ENCODE data around the gene JAK2.
A peak's percentile ranks its signal among the peaks of the same experiment; 100 is the strongest.
"Not testable (repeated sequence)": the region's sequence is repeated elsewhere in the genome, so short reads cannot be mapped to it uniquely, and the experiment has no call there.

The JAK2 gene

DNA sequence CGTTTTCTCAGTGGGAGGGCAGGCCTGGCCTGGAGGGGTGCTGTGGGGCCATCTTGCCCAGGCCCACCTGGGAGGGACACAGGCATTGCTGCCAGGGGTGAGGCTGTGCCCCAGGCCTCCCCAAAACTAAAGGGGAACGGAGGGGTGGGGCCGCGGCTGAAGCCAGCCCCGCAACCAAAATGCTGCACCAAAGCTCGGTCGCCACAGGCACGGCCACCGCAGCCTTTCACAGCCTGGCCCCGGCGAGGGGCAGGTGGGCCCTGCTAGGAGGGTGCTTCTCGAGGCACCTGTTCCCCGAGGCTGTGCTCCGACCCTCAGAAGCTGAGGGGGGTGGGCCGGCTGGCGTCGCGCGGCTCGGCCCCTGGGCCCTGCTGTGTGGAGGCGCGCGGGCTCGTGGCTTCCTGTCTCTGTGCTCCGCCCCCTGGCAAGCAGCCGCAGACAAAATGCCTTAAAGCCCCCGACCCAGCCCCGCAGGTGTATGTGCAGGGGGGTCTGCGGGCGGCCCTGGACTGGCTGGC lies 57.6 kb downstream of the JAK2 start:
- peak; percentile 7 for DNase-seq (ENCODE audit: low spot score)

DNA sequence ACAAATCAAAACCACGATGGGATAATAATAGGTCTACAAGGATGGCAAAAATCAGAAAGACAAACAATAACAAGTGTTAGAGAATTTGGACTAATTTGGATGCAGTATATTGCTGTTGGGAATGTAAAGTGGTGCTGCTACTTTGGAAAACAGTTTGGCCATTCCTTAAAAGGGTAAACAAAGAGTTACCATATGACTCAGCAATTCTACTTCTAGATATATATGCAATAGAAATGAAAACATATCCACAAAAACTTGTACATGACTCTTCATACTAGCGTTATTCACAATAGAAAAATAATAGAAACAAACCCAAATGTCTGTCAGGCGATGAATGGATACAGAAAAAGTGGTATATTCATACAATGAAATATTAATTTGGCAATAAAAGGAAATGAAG lies 58.3 kb downstream of the JAK2 start:
- DNase-seq (ENCODE audit: low spot score), result no peak

DNA sequence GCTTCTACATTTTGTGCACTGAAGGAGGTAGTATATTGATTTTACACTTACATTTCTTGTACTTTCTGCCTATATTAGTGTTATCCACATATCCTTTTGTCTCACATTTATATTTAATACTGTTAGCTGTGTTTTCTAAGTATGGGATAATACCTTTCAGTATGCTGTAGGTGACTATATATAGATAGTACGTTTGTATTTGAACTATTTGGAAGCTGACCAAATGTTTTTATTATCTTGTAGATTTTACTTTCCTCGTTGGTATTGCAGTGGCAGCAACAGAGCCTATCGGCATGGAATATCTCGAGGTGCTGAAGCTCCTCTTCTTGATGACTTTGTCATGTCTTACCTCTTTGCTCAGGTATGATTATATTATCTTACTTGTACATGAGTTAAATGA lies 59.1 kb downstream of the JAK2 start:
- no peak for DNase-seq (ENCODE audit: low spot score)

DNA sequence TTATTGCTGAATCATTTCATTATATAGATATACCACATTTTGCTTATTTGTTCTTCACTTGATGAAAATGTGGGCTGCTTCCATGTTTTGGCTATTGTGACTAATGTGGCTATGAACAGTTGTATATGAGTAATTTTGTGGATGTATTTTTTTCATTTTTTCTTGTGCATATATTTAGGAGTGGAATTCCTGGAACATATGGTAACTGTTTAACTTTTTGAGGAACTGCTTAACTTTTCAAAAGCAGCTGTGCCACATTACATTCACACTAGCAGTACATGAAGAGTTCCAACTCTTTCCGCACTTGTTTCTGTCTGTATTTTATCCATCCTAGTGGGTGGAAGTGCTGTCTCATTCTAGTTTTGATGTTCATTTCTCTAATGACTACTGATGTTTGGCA lies 67.8 kb downstream of the JAK2 start:
- no peak for DNase-seq (ENCODE audit: low spot score)

DNA sequence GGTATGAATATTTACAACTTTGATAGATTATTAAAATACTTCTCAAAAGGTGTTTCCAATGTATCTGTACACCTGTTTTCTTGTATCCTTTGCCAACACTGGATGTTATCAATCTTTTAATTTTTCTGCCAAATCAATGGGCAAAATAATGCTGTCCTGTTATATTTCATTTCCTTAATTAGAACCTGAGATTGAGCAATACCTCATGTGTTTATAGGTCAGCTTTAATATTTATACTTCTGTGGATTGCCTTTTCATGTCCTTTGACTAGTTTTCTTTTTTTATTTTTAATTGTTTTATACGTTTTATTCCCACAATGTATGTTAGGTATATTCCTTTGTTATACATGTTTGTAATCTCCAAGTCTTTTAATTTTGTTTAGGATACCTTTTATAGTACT lies 77.6 kb downstream of the JAK2 start:
- no peak for DNase-seq (ENCODE audit: low spot score)

DNA sequence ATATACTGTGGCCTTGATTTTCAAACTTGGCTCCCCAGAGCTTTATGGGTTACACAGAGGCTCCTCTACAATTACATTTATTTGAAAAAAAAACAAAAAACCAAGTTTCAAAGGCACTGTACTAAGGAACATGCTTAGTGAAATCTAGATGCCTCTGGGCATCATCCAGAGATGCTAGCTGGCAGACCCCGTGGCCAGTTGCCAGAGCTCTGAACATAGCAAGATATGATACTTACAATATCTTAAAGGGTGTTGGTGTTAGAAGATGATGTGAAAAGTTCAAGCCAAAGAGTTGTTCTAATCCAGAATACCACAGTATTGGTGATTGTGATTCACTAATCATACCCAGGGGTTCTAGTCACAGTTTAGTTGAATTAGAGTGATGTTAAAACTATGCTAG lies 87.8 kb downstream of the JAK2 start:
- no peak for DNase-seq (ENCODE audit: low spot score)

DNA sequence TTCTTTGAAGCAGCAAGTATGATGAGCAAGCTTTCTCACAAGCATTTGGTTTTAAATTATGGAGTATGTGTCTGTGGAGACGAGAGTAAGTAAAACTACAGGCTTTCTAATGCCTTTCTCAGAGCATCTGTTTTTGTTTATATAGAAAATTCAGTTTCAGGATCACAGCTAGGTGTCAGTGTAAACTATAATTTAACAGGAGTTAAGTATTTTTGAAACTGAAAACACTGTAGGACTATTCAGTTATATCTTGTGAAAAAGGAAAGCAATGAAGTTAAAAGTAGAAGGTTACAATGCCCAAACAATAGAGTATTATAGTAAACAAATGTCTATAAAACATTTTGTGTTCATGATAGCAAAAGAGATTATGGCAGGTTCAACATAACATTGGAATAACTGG lies 88.6 kb downstream of the JAK2 start:
- no peak for DNase-seq (ENCODE audit: low spot score)

DNA sequence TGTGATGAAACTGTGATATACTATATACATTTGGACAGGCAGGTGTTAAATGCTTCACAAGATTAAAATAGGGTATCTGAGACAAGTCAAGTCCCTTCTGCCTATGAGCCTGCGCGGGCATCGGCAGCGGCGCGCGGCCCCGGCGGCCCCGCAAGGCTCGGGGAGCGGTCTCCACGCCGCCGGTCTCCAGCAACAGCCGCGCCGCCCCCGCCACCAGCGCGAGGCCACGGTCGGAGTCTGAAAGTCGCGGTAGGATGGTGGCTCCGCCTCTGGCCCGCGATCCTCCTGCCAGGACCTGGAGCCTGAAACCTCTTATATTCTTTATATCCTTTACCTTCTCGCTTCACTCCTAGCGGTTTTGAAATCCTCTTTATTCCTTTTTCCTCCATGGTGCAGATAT lies 100.9 kb downstream of the JAK2 start:
- DNase-seq (ENCODE audit: low spot score), result no peak

DNA sequence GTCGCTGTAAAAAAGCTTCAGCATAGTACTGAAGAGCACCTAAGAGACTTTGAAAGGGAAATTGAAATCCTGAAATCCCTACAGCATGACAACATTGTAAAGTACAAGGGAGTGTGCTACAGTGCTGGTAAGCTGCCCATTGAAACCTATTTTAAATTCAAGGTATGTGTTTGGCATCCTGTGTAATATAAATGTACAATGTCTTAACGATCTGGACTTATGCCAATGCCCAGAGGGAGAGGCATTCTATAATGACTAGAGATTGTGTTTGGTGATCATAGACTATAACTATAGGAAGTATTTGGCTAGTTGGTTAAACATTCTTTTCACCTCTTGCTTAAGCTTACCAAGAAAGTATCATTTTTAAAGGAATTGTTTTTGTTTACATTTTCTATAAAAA lies 104.7 kb downstream of the JAK2 start:
- DNase-seq (ENCODE audit: low spot score), result no peak

DNA sequence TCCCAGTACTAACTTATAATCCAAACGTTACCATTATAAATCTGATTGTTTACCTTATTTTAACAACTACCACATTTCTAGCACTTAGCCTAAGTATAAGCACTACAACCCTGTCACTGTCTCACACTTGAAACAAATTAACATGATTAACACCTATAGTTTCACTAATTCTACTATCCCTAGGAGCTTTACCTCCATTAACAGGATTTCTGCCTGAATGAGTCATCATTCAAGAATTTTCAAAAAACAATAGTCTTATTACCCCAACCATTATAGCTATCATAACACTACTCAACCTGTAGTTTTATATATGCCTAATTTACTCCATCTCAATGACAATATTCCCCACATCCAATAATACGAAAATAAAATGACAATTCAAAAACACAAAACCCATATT lies 110.7 kb downstream of the JAK2 start:
- DNase-seq (ENCODE audit: low spot score), result no peak

DNA sequence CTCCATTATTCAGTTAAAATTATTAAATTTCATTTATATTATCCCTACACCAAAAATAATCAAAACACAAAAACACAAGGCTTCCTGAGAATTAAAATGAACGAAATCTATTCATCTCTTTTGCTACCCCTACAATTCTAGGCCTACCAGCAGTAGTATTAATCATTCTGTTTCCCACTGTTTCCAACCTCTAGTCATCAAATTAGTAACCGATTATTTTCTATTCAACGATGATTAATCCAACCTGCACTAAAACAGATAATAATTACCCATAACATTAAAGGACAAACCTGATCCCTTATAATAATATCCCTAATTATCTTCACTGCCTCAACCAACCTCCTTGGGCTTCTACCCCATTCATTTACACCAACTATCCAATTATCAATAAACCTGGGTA lies 114.4 kb downstream of the JAK2 start:
- no peak for DNase-seq (ENCODE audit: low spot score)

DNA sequence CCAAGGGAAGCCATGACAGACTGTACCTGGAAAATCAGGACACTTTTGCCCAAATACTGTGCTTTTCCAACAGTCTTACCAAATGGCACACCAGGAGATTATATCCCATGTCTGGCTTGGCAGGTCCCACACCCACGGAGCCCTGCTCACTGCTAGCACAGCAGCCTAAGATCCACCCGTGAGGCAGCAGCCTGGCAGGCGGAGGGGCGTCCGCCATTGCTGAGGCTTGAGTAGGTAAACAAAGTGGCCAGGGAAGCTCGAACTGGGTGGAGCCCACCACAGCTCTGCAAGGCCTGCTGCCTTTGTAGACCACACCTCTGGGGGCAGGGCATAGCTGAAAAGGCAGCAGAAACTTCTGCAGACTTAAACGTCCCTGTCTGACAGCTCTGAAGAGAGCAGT lies 116.1 kb downstream of the JAK2 start:
- not testable (repeated sequence) for DNase-seq (ENCODE audit: low spot score)

DNA sequence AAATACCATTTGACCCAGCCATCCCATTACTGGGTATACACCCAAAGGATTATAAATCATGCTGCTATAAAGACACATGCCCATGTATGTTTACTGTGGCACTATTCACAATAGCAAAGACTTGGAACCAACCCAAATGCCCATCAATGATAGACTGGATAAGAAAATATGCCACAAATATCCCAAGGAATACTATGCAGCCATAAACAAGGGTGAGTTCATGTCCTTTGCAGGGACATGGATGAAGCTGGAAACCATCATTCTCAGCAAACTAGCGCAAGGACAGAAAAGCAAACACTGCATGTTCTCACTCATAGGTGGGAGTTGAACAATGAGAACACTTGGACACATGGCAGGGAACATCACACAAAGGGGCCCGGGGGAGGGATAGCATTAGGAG lies 121.4 kb downstream of the JAK2 start:
- DNase-seq (ENCODE audit: low spot score), result not testable (repeated sequence)

DNA sequence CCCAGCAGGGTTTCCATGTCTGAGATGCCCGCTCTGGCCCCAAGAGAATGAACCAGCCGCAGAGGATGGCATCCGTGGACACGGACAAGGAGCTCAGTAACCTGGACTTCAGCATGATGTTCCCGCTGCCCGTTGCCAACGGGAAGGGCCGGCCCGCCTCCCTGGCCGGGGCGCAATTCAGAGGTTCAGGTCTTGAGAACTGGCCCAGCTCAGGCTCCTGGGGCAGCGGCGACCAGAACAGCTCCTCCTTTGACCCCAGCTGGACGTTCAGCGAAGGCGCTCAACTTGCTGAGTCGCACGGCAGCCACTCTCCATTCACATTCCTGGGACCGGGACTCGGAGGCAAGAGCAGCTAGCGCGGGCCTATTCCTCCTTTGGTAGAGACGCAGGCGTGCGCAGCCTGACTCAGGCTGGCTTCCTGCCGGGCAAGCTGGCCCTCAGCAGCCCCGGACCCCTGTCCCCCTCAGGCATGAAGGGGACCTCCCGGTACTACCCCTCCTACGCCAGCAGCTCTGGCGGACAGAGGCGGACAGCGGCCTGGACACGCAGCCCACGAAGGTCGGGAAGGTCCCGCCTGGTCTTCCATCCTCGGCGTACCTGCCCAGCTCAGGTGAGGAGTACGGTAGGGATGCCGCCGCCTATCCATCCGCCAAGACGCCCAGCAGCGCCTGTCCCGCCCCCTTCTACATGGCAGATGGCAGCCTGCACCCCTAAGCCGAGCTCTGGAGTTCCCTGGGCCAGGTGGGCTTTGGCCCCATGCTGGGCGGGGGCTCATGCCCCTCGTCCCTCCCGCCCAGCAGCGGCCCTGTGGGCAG lies 126.0 kb downstream of the JAK2 start:
- no peak for DNase-seq (ENCODE audit: low spot score)

DNA sequence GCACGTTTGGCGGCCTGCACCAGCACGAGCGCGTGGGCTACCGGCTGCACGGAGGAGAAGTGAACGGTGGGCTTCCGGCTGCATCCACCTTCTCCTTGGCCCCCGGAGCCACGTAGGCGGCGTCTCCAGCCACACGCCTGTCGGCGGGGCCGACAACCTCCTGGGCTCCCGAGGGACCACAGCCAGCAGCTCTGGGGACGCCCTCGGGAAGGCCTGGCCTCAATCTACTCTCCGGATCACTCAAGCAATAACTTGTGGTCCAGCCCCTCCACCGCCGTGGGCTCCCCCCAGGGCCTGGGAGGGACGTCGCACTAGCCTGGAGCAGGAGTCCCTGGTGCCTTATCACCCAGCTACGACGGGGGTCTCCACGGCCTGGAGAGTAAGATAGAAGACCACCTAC lies 126.6 kb downstream of the JAK2 start:
- no peak for DNase-seq (ENCODE audit: low spot score)

DNA sequence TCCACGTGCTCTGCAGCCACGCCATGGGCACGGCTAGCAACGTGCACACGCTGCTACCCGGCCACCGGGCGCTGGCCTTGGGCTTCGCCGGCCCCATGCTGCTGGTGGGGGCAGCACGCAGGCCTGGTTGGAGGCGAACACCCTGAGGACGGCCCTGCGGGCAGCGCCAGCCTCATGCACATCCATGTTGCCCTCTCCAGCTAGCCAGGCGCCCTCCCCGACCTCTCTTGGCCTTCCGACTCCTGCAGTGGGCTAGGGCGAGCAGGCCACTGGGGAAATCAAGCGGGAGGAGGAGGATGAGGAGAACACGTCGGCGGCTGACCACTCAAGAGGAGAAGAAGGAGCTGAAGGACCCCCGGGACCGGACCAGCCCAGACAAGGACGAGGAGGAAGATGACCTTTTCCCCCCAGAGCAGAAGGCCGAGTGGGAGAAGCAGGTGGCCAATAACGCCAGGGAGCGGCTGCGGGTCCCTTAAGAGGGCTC lies 127.1 kb downstream of the JAK2 start:
- DNase-seq (ENCODE audit: low spot score), result no peak

DNA sequence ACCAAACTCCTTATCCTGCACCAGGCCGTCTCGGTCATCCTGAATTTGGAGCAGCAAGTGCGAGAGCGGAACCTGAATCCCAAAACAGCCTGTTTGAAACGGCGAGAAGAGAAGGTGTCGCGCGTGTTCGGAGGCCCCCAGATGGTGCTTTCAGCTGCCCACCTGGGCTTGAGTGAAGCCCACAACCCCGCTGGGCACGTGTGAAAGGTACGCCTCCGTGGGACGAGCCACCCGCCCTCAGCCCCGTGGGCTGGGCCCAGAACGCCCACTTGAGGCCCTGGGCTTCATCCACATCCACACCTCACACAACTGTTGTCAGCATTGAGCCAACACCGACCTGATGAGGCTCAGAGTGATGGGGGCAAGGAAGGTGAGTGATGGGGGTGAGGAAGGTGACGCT lies 127.6 kb downstream of the JAK2 start:
- DNase-seq (ENCODE audit: low spot score), result no peak

DNA sequence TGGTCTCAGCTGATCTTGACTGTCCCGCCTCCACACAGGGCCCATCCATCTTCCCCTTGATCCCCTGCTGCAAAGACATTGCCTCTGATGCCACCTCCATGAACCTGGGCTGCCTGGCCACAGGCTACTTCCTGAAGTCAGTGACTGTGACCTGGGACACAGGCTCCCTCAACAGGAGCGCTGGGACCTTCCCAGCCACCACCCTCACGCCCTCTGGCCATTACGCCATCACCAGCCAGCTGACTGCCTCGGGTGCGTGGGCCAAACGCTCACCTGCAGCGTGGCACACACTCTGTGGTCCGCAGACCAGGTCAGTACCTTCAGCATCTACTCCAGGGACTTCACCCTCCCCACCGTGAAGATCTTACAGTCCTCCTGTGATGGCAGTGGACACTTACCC lies 128.5 kb downstream of the JAK2 start:
- no peak for DNase-seq (ENCODE audit: low spot score)

DNA sequence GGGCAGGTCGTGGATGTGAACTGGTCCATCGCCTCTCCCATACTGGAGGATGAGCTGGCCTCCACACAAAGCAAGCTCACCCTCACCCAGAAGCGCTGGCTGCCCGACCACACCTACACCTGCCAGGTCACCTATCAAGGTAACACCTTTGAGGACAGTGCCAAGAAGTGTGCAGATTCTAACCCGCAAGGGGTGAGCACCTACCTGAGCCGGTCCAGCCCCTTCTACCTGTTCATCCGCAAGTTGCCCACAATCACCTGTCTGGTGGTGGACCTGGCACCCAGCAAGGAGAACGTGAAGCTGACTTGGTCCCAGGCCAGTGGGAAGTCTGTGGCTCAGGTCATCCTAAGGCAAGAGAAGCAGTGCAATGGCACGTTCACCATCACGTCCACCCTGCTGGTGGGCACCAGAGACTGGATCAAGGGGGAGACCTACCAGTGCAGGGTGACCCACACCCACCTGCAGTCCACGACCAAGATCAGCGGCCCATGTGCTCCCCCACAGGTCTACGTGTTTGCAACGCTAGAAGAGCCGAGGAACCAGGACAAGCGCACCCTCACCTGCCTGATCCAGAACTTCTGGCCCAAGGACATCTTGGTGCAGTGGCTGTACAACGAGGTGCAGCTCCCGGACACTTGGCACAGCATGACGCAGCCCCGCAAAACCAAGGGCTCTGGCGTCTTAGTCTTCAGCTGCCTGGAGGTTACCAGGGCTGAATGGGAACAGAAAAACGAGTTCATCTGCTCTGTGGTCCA lies 129.1 kb downstream of the JAK2 start:
- DNase-seq (ENCODE audit: low spot score), result no peak

DNA sequence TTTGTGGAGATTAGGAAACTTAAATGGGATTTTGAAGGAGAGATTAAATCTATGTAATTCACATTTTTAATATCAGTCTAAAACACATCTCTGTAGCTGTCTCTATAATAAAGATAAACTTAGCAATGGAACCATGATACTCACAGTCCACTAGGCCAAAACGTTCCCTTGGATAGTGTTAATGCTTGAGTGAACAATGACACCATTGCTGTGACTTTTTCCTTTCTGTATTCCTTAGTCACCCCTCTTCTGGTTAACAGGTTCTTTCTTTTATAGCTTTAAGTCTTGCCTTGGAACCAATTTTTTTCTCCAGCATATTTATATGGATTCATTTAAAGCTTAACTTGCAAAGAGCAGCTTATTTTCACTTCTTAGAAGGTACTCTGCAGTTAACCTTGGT lies 137.0 kb downstream of the JAK2 start:
- no peak for DNase-seq (ENCODE audit: low spot score)

DNA sequence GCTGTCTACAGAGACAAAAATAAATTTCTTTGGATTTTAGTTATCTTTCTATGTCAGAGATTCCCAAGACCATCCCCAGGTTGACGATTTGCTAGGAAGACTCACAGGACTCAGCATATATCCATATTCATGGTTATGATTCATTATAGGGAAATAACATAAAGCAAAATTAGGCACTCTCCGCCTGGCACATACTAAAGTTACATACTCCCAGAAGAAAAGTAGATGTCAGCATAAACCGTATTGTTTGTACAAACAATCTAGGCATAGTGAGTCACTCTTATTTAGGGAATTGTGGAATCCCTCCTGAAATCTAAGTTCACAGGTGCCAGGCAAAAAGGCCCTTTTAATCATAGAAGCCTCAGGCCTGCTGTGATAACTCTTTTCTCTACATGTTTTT lies 137.4 kb downstream of the JAK2 start:
- DNase-seq (ENCODE audit: low spot score), result no peak

DNA sequence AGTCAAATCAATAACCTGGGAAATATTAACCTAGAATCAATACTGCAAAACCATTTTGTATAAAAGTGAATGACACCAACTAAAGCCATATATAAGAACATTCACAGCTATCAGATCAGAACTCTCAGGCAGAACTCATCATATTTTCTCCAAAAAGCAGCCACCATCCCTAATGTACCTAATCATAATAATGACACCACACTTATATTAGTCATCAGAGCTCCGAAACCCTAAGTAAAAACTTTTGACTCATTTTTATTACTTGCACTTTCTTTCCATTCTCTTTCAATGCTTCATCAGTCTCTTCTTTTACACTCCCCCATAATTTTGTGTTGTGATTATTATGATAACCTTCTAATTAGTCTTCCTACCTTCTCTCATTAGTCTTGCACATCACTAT lies 155.1 kb downstream of the JAK2 start:
- DNase-seq (ENCODE audit: low spot score), result no peak

DNA sequence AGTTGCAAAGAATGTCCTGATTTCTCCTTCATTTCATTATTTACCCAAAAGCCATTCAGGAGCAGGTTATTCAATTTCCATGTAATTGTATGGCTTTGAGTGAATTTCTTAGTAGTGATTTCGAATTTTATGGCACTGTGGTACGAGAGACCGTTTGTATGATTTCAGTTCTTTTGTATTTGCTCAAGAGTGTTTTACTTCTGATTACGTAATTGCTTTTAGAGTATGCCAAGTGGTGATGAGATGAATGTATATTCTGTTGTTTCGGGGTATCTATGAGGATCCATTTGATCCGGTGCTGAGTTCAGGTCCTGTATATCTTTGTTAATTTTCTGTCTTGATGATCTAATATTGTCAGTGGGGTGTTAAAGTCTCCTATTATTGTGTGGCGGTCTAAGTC lies 159.1 kb downstream of the JAK2 start:
- no peak for DNase-seq (ENCODE audit: low spot score)
